IMR-90 (cell line): ENCODE results near the gene CASK.

Experiments
- BHLHE40 ChIP-seq: fragments of 150-350 bp; IDR thresholded peaks from 2 replicates; pipeline ENCODE4 v1.6.1; 2016; ENCODE audit warnings: mild to moderate bottlenecking, low read depth, low read length
- CHD1 ChIP-seq: IDR thresholded peaks from 2 replicates; pipeline ENCODE4 v1.6.1; 2012; ENCODE audit warnings: low read depth, low read length, improper control_type of control experiment
- MXI1 ChIP-seq: IDR thresholded peaks from 2 replicates; pipeline ENCODE4 v1.6.1; 2012; ENCODE audit warnings: low read depth, mild to moderate bottlenecking, low read length, moderate library complexity, borderline replicate concordance
- NFE2L2 ChIP-seq: fragments of 150-350 bp; IDR thresholded peaks from 2 replicates; pipeline ENCODE4 v1.6.1; 2016; ENCODE audit warnings: low read depth, mild to moderate bottlenecking, low read length
- POLR2A ChIP-seq: IDR thresholded peaks from 2 replicates; pipeline ENCODE4 v1.6.1; 2012; ENCODE audit warnings: mild to moderate bottlenecking, low read depth, low read length
- RAD21 ChIP-seq: IDR thresholded peaks from 2 replicates; pipeline ENCODE4 v1.6.1; 2012; ENCODE audit warnings: low read length, improper control_type of control experiment
- SMC3 ChIP-seq: fragments of 150-350 bp; IDR thresholded peaks from 2 replicates; pipeline ENCODE4 v1.6.1; 2016; ENCODE audit warnings: low read depth, mild to moderate bottlenecking, antibody characterized with exemption, low read length, moderate library complexity
- TF ChIP-seq, protein P1 (sequence below): conservative IDR thresholded peaks from 2 replicates; pipeline ENCODE4 v1.5.1; 2012; ENCODE audit warnings: mild to moderate bottlenecking, low read depth, low read length, improper control_type of control experiment
- TF ChIP-seq, protein P2 (sequence below): fragments of 150-350 bp; IDR thresholded peaks from 2 replicates; pipeline ENCODE4 v1.6.1; 2017; ENCODE audit warnings: mild to moderate bottlenecking, antibody characterized with exemption, low read length, low read depth
- TF ChIP-seq, protein P3 (sequence below): fragments of 150-350 bp; IDR thresholded peaks from 2 replicates; pipeline ENCODE4 v1.6.1; 2016; ENCODE audit warnings: low read depth, mild to moderate bottlenecking, low read length, moderate library complexity, borderline replicate concordance

DNA sequence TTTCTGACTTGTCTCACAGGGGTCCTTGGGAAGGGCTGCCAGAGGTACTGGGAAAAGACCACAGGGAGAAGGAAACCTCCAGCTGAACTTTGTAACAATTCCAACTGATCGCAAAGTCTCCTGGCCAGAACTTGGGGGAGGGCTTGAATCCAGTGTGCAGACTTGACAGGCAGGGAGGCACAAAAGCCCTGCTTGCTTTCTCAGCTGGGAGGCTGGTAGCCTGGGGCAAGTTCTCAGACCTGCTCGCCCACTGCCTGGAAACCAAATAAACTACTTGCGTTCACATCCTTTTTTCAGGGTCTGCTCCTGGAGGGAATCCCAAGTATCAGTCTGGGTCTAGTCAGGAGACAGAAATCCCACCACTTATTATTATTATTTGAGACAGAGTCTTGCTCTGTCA, 48.0 kb upstream of the CASK start:
- TF ChIP-seq POLR2A (no peak), RAD21 (no peak), CHD1 (no peak), SMC3 (no peak), NFE2L2 (no peak), MXI1 (no peak), BHLHE40 (no peak)
- TF ChIP-seq, protein P1, sequence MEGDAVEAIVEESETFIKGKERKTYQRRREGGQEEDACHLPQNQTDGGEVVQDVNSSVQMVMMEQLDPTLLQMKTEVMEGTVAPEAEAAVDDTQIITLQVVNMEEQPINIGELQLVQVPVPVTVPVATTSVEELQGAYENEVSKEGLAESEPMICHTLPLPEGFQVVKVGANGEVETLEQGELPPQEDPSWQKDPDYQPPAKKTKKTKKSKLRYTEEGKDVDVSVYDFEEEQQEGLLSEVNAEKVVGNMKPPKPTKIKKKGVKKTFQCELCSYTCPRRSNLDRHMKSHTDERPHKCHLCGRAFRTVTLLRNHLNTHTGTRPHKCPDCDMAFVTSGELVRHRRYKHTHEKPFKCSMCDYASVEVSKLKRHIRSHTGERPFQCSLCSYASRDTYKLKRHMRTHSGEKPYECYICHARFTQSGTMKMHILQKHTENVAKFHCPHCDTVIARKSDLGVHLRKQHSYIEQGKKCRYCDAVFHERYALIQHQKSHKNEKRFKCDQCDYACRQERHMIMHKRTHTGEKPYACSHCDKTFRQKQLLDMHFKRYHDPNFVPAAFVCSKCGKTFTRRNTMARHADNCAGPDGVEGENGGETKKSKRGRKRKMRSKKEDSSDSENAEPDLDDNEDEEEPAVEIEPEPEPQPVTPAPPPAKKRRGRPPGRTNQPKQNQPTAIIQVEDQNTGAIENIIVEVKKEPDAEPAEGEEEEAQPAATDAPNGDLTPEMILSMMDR, result no peak
- TF ChIP-seq, protein P2, sequence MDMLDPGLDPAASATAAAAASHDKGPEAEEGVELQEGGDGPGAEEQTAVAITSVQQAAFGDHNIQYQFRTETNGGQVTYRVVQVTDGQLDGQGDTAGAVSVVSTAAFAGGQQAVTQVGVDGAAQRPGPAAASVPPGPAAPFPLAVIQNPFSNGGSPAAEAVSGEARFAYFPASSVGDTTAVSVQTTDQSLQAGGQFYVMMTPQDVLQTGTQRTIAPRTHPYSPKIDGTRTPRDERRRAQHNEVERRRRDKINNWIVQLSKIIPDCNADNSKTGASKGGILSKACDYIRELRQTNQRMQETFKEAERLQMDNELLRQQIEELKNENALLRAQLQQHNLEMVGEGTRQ, result no peak
- TF ChIP-seq, protein P3, sequence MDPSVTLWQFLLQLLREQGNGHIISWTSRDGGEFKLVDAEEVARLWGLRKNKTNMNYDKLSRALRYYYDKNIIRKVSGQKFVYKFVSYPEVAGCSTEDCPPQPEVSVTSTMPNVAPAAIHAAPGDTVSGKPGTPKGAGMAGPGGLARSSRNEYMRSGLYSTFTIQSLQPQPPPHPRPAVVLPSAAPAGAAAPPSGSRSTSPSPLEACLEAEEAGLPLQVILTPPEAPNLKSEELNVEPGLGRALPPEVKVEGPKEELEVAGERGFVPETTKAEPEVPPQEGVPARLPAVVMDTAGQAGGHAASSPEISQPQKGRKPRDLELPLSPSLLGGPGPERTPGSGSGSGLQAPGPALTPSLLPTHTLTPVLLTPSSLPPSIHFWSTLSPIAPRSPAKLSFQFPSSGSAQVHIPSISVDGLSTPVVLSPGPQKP, result no peak
